HS-5 (cell line): ENCODE results near the gene ZNF511.

Experiments used
- DNase-seq: peaks from one replicate; pipeline ENCODE4 v3.0.0-alpha.2; 2012; ENCODE audit warnings: low read depth

The ZNF511 gene

GRCh38 chr10:133292919-133293809 lies 15.6 kb upstream of the ZNF511 start:
- peak; percentile 75 for DNase-seq

GRCh38 chr10:133293810-133294119 lies 14.9 kb upstream of the ZNF511 start:
- DNase-seq = no peak

GRCh38 chr10:133294189-133294588 lies 14.5 kb upstream of the ZNF511 start:
- no peak for DNase-seq

GRCh38 chr10:133295426-133296320 lies 13.0 kb upstream of the ZNF511 start:
- DNase-seq = no peak

GRCh38 chr10:133297504-133297903 lies 11.2 kb upstream of the ZNF511 start:
- no peak for DNase-seq

GRCh38 chr10:133298466-133298865 lies 10.2 kb upstream of the ZNF511 start:
- DNase-seq = no peak

- no peak for DNase-seq
Observed at GRCh38 chr10:133299224-133299623, 9.5 kb upstream of the ZNF511 start.

GRCh38 chr10:133299738-133300137 lies 9.0 kb upstream of the ZNF511 start:
- no peak for DNase-seq

- DNase-seq = no peak
Observed at GRCh38 chr10:133302230-133302629, 6.5 kb upstream of the ZNF511 start.

GRCh38 chr10:133303206-133303605 lies 5.5 kb upstream of the ZNF511 start:
- DNase-seq = no peak

GRCh38 chr10:133306097-133306476 lies 2.6 kb upstream of the ZNF511 start:
- DNase-seq = no peak

- no peak for DNase-seq
Observed at GRCh38 chr10:133306941-133307379, 1.8 kb upstream of the ZNF511 start.

- no peak for DNase-seq
Observed at GRCh38 chr10:133307776-133308420, 816 bp upstream of the ZNF511 start.

GRCh38 chr10:133309100-133309719 lies 496 bp downstream of the ZNF511 start:
- peak; percentile 72 for DNase-seq

- no peak for DNase-seq
Observed at GRCh38 chr10:133309720-133310398, 1.1 kb downstream of the ZNF511 start.

GRCh38 chr10:133310399-133310755 lies 1.7 kb downstream of the ZNF511 start:
- no peak for DNase-seq

GRCh38 chr10:133310789-133311188 lies 2.1 kb downstream of the ZNF511 start:
- DNase-seq = no peak

- DNase-seq = no peak
Observed at GRCh38 chr10:133311570-133311969, 2.9 kb downstream of the ZNF511 start.

GRCh38 chr10:133312016-133312768 lies 3.5 kb downstream of the ZNF511 start:
- DNase-seq = no peak

- no peak for DNase-seq
Observed at GRCh38 chr10:133312769-133313145, 4.0 kb downstream of the ZNF511 start.

- no peak for DNase-seq
Observed at GRCh38 chr10:133313192-133313591, 4.5 kb downstream of the ZNF511 start.
